Astrocyte of the spinal cord (primary cell): ENCODE results near the gene GET3.
"Not testable (repeated sequence)": the region's sequence is repeated elsewhere in the genome, so short reads cannot be mapped to it uniquely, and the experiment has no call there.

ENCODE experiments used
- DNase-seq: peaks from one replicate; pipeline ENCODE4 v3.0.0; 2011; ENCODE audit warnings: low read depth, low spot score
- H3K4me3 ChIP-seq: 2 replicates; pipeline ENCODE4 v1.5.1; 2011; ENCODE audit warnings: low read depth, mild to moderate bottlenecking, low read length, moderate library complexity
- in situ Hi-C: cut with HindIII; loops from 2 replicates; pipeline ENCODE4 v1.10.0; 2017; ENCODE audit warnings: low sequenced_read_pairs
- TF ChIP-seq, protein P1 (sequence below): IDR thresholded peaks from 2 replicates; pipeline ENCODE4 v1.5.1; 2012; ENCODE audit warnings: low read depth, mild to moderate bottlenecking, low read length, inconsistent platforms

GET3 gene

DNA sequence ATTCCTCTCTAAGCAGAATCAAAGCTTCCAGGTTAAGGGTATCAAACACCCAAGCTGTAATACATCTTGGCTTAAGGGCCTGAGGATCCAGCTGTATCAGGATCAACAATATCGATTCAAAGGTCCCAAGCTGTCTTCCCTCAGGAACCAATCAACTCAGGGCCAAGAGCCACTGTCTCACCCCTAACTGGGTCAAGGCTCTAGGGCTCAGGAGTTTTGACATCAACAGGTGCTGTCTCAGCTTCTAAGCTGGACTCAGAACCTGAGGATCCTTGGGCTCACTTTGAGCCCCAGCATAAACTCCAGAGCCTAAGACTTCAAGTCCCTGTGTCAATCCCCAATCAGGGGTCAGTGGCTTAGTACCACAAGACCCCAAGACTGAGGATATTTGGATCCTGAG lies 41.8 kb upstream of the GET3 start:
- in situ Hi-C loops, result no loop called here
- DNase-seq, result no peak
- TF ChIP-seq, protein P1, sequence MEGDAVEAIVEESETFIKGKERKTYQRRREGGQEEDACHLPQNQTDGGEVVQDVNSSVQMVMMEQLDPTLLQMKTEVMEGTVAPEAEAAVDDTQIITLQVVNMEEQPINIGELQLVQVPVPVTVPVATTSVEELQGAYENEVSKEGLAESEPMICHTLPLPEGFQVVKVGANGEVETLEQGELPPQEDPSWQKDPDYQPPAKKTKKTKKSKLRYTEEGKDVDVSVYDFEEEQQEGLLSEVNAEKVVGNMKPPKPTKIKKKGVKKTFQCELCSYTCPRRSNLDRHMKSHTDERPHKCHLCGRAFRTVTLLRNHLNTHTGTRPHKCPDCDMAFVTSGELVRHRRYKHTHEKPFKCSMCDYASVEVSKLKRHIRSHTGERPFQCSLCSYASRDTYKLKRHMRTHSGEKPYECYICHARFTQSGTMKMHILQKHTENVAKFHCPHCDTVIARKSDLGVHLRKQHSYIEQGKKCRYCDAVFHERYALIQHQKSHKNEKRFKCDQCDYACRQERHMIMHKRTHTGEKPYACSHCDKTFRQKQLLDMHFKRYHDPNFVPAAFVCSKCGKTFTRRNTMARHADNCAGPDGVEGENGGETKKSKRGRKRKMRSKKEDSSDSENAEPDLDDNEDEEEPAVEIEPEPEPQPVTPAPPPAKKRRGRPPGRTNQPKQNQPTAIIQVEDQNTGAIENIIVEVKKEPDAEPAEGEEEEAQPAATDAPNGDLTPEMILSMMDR, result no peak
- H3K4me3 ChIP-seq, result peak overlapping the region; percentile 89

DNA sequence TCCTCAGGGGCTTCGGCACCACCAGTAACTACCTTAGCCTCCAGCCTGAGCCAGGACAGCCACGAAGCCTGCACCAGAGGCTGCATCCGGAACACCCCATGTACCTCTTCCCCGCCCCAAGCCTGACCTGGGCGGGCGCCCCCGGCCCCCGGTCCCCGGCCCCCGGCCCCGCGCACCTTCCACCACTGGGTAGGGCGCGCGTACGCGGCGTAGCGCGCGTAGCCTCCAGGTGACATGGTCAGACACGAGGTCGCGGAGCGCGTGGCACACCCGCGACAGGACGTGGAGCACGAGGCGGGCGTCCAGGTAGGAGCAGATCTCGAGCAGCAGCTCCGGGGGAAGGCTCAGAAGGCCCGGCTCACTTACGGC lies 41.3 kb upstream of the GET3 start:
- DNase-seq, result no peak
- in situ Hi-C loops, result no loop called here

DNA sequence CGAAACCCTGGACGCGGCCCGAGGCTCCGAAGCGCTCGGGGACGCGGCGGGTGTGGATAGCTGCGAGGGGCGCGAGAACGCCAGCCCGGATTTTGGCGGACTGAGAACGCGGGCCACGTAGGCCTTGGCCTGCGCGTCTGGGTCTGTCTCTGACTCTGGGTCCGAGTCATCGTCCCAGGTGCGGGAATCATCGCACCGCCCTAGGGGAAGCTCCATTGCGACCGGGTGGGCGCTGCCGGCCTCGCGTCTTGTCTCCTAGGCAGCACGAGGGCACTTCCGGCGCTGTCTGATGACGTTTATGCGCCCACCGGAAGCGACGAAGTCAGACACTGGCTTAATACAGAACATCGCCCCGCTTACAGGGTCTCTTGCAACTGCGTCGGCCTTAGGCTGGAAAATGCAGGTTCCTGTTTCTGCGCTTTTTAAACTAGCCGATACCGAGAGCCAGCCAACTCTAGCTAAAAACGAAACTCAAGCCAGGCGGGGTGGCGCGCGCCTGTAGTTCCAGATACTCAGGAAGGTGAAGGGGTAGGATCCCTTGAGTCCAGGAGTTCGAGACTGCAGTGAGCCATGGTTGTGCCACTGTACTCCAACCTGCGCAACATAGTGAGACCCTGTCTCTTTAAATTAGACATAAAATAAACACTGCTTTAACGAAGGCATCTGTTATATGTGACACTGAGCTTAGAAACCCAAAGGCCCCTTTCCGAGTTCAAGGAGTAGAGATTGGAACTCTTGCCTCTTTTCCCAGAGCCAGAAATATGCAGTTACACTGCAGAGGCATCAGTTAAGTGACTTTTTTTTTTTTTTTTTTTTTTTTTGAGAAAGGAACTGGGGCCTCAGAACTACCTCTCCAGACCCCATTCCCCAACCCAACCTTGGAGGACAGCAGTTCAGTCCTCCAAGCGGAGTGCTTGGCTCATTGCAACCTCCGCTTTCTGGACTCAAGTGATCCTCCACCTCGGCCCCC lies 40.6 kb upstream of the GET3 start, which contains the start of gene FBXW9:
FBXW9 (minus strand) TSS at position 266 of the 970 bp plus-strand sequence; CDS start at position 216, 50 bp downstream.
- TF ChIP-seq, protein P1, result no peak
- in situ Hi-C loops, result no loop called here
- H3K4me3 ChIP-seq, result peak within 1 kb of the TSS; percentile 89
- peak; percentile 96 for DNase-seq

More for the DNA sequence above, 41.3 kb upstream of the GET3 start:
- TF ChIP-seq, protein P1, result no peak
- peak overlapping the region; percentile 89 for H3K4me3 ChIP-seq

- H3K4me3 ChIP-seq, in situ Hi-C loops, DNase-seq: not testable (repeated sequence)
Measured at GRCh38 chr19:12697425-12697824, 39.9 kb upstream of the GET3 start.

GRCh38 chr19:12698138-12698537 lies 39.2 kb upstream of the GET3 start:
- DNase-seq, result no peak
- no peak overlapping the region for H3K4me3 ChIP-seq
- in situ Hi-C loops, result no loop called here
- TF ChIP-seq, protein P1, result no peak

GRCh38 chr19:12701596-12702282 lies 35.6 kb upstream of the GET3 start:
- DNase-seq, result no peak
- H3K4me3 ChIP-seq, result no peak overlapping the region
- in situ Hi-C loops, result no loop called here
- TF ChIP-seq, protein P1, result no peak

DNA sequence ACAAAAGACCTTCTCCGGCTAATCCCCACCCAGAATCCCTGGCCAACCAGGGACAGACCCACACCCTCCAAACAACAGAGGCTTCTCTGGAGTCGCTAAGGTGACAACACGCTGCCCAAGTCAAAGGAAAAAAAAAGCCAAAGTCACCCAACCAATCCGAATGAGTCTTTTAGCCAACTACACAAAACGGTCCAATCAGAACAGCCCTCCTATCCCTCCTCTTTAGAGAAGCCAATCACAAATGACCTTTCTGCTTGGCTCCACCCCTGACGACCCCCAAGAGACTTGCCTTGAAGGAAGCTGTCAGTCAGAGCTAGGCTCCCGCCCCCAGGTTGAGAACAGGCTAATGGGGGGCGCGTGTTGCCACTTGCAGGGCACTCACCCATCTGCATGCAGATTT lies 34.3 kb upstream of the GET3 start:
- no peak overlapping the region for H3K4me3 ChIP-seq
- peak; percentile 25 for DNase-seq
- in situ Hi-C loops, result no loop called here
- TF ChIP-seq, protein P1, result no peak
